Measurements from ENCODE around the gene DNAH2. TPM values are rescaled to one million over a fixed set of nuclear protein-coding genes. Genes with fewer than 3 reads are reported as not detected.
A peak's percentile ranks its signal among the peaks of the same experiment; 100 is the strongest.

Gene DNAH2
- total RNA-seq, 5 donors from 2014 or later (not counting 1 experiment from before 2014, with no cell fraction given) = not detected

- no peak for DNase-seq
- no peak overlapping the region for H3K27ac Mint-ChIP-seq
- WGBS (ENCODE audit: insufficient coverage) = 75% methylated on average over 2 of the region's 7 CpGs
Measured at GRCh38 chr17:7745748-7746470, 28.4 kb downstream of the DNAH2 start.

GRCh38 chr17:7747635-7748071 lies 30.1 kb downstream of the DNAH2 start:
- Histone ChIP-seq H3K4me3 (ENCODE audit: control insufficient read depth in 1 of 2, extremely low read depth in 1 of 2, low read length in 1 of 2) (no peak overlapping the region), H3K27me3 (replicated peaks in 1 of 2; ENCODE audit: control insufficient read depth in 2 of 2, extremely low read depth in 1 of 2, insufficient read depth in 2 of 2, low read length in 1 of 2) (peaks cover 0 to 28% of the 10 kb centered on the region in 2 experiments), H3K27ac (ENCODE audit: low read length) (no peak overlapping the region), H3K9me3 (no peaks in the 10 kb centered on the region), H3K36me3 (ENCODE audit: control insufficient read depth in 2 of 2, extremely low read depth in 1 of 2, insufficient read depth in 1 of 2, low read length in 1 of 2) (no peaks in the 10 kb centered on the region), H3K4me1 (ENCODE audit: control insufficient read depth in 1 of 2, extremely low read depth in 1 of 2, insufficient read depth in 2 of 2, low read length in 2 of 2) (no peaks in the 10 kb centered on the region)
- Mint-ChIP-seq H3K9me3 (no peaks in the 10 kb centered on the region), H3K4me1 (no peaks in the 10 kb centered on the region), H3K27ac (no peak overlapping the region), H3K4me3 (no peak overlapping the region), H3K27me3 (peaks cover 1 to 10% of the 10 kb centered on the region in 2 donors), H3K36me3 (no peaks in the 10 kb centered on the region)
- CTCF ChIA-PET = interaction anchor here in 1 of 2 donors (0.6 to 1.5 kb wide), 2 partner anchors 224 to 310 kb away, joined by 3 to 6 read pairs; no protein-coding TSS in a partner anchor
- DNase-seq (no peak), ATAC-seq (replicated peaks in 1 of 4) (no peak)
- WGBS (ENCODE audit: insufficient coverage) = 86% methylated on average over 1 of the region's 4 CpGs
- POLR2A ChIA-PET = no interaction called here

More at GRCh38 chr17:7745748-7746470, 28.4 kb downstream of the DNAH2 start:
- ChIA-PET POLR2A (no interaction called here), CTCF (interaction anchor here in 1 of 2 donors (0.6 to 1.0 kb wide), 3 partner anchors 62 to 296 kb away, joined by 4 to 5 read pairs (median 4); no protein-coding TSS in a partner anchor)
- Mint-ChIP-seq H3K36me3 (no peaks in the 10 kb centered on the region), H3K27me3 (peaks cover 9 to 13% of the 10 kb centered on the region in 2 donors), H3K4me3 (no peak overlapping the region), H3K4me1 (no peaks in the 10 kb centered on the region), H3K9me3 (no peaks in the 10 kb centered on the region)
- H3K4me3 ChIP-seq (ENCODE audit: control insufficient read depth in 1 of 2, extremely low read depth in 1 of 2, low read length in 1 of 2) = no peak overlapping the region
- H3K36me3 ChIP-seq (ENCODE audit: control insufficient read depth in 2 of 2, extremely low read depth in 1 of 2, insufficient read depth in 1 of 2, low read length in 1 of 2) = no peaks in the 10 kb centered on the region
- no peaks in the 10 kb centered on the region for H3K4me1 ChIP-seq (ENCODE audit: control insufficient read depth in 1 of 2, extremely low read depth in 1 of 2, insufficient read depth in 2 of 2, low read length in 2 of 2)
- H3K9me3 ChIP-seq = no peaks in the 10 kb centered on the region
- no peak for ATAC-seq (replicated peaks in 1 of 4)
- no peak overlapping the region for H3K27ac ChIP-seq (ENCODE audit: low read length)
- H3K27me3 ChIP-seq (replicated peaks in 1 of 2; ENCODE audit: control insufficient read depth in 2 of 2, extremely low read depth in 1 of 2, insufficient read depth in 2 of 2, low read length in 1 of 2) = peaks cover 0 to 32% of the 10 kb centered on the region in 2 experiments

- Histone ChIP-seq H3K9me3 (no peaks in the 10 kb centered on the region), H3K4me3 (ENCODE audit: control insufficient read depth in 1 of 2, extremely low read depth in 1 of 2, low read length in 1 of 2) (no peak overlapping the region), H3K27me3 (replicated peaks in 1 of 2; ENCODE audit: control insufficient read depth in 2 of 2, extremely low read depth in 1 of 2, insufficient read depth in 2 of 2, low read length in 1 of 2) (peaks cover 0 to 22% of the 10 kb centered on the region in 2 experiments), H3K27ac (ENCODE audit: low read length) (no peak overlapping the region), H3K4me1 (ENCODE audit: control insufficient read depth in 1 of 2, extremely low read depth in 1 of 2, insufficient read depth in 2 of 2, low read length in 2 of 2) (no peaks in the 10 kb centered on the region), H3K36me3 (ENCODE audit: control insufficient read depth in 2 of 2, extremely low read depth in 1 of 2, insufficient read depth in 1 of 2, low read length in 1 of 2) (no peaks in the 10 kb centered on the region)
- ChIA-PET POLR2A (no interaction called here), CTCF (interaction anchor here in 1 of 2 donors (0.6 to 1.5 kb wide), 2 partner anchors 225 to 310 kb away, joined by 3 to 6 read pairs; no protein-coding TSS in a partner anchor)
- ATAC-seq (replicated peaks in 1 of 4) (no peak), DNase-seq (no peak)
- H3K4me1 Mint-ChIP-seq = no peaks in the 10 kb centered on the region
- H3K27me3 Mint-ChIP-seq = peaks cover 0 to 8% of the 10 kb centered on the region in 2 donors
- no peaks in the 10 kb centered on the region for H3K9me3 Mint-ChIP-seq
- no peak overlapping the region for H3K4me3 Mint-ChIP-seq
- no peaks in the 10 kb centered on the region for H3K36me3 Mint-ChIP-seq
- H3K27ac Mint-ChIP-seq = no peak overlapping the region
- no CpG with 5 or more reads among the region's 10 CpGs for WGBS (ENCODE audit: insufficient coverage)
Measured at GRCh38 chr17:7748076-7748775, 30.7 kb downstream of the DNAH2 start.

GRCh38 chr17:7750321-7750821 lies 32.8 kb downstream of the DNAH2 start:
- Mint-ChIP-seq H3K4me3 (no peak overlapping the region), H3K9me3 (no peaks in the 10 kb centered on the region), H3K4me1 (no peaks in the 10 kb centered on the region), H3K27me3 (peaks cover 5 to 17% of the 10 kb centered on the region in 2 donors), H3K36me3 (no peaks in the 10 kb centered on the region), H3K27ac (peak overlapping the region in 1 of 2 donors; percentile 1)
- ChIA-PET CTCF (no interaction called here), POLR2A (no interaction called here)
- no peak for ATAC-seq (replicated peaks in 1 of 4)
- H3K27ac ChIP-seq (ENCODE audit: low read length) = no peak overlapping the region
- WGBS (ENCODE audit: insufficient coverage) = no CpG with 5 or more reads among the region's 4 CpGs
- no peaks in the 10 kb centered on the region for H3K9me3 ChIP-seq
- H3K27me3 ChIP-seq (replicated peaks in 1 of 2; ENCODE audit: control insufficient read depth in 2 of 2, extremely low read depth in 1 of 2, insufficient read depth in 2 of 2, low read length in 1 of 2) = peaks cover 0 to 22% of the 10 kb centered on the region in 2 experiments
- H3K4me3 ChIP-seq (ENCODE audit: control insufficient read depth in 1 of 2, extremely low read depth in 1 of 2, low read length in 1 of 2) = no peak overlapping the region
- H3K36me3 ChIP-seq (ENCODE audit: control insufficient read depth in 2 of 2, extremely low read depth in 1 of 2, insufficient read depth in 1 of 2, low read length in 1 of 2) = no peaks in the 10 kb centered on the region
- no peak for DNase-seq
- no peaks in the 10 kb centered on the region for H3K4me1 ChIP-seq (ENCODE audit: control insufficient read depth in 1 of 2, extremely low read depth in 1 of 2, insufficient read depth in 2 of 2, low read length in 2 of 2)

GRCh38 chr17:7754656-7755055 lies 37.1 kb downstream of the DNAH2 start:
- Histone ChIP-seq H3K27ac (ENCODE audit: low read length) (no peak overlapping the region), H3K9me3 (no peaks in the 10 kb centered on the region), H3K36me3 (ENCODE audit: control insufficient read depth in 2 of 2, extremely low read depth in 1 of 2, insufficient read depth in 1 of 2, low read length in 1 of 2) (no peaks in the 10 kb centered on the region), H3K27me3 (replicated peaks in 1 of 2; ENCODE audit: control insufficient read depth in 2 of 2, extremely low read depth in 1 of 2, insufficient read depth in 2 of 2, low read length in 1 of 2) (peaks cover 0 to 14% of the 10 kb centered on the region in 2 experiments), H3K4me1 (ENCODE audit: control insufficient read depth in 1 of 2, extremely low read depth in 1 of 2, insufficient read depth in 2 of 2, low read length in 2 of 2) (no peaks in the 10 kb centered on the region), H3K4me3 (ENCODE audit: control insufficient read depth in 1 of 2, extremely low read depth in 1 of 2, low read length in 1 of 2) (no peak overlapping the region)
- ChIA-PET POLR2A (no interaction called here), CTCF (interaction anchor here (0.5 to 0.6 kb wide), 2 partner anchors 244 to 304 kb away, joined by 4 read pairs; no protein-coding TSS in a partner anchor)
- no peaks in the 10 kb centered on the region for H3K36me3 Mint-ChIP-seq
- H3K27me3 Mint-ChIP-seq = peaks cover 5 to 22% of the 10 kb centered on the region in 2 donors
- 92% methylated on average over 8 of the region's 8 CpGs for WGBS (ENCODE audit: insufficient coverage)
- no peak overlapping the region for H3K27ac Mint-ChIP-seq
- H3K4me1 Mint-ChIP-seq = no peaks in the 10 kb centered on the region
- H3K4me3 Mint-ChIP-seq = no peak overlapping the region
- H3K9me3 Mint-ChIP-seq = no peaks in the 10 kb centered on the region
- ATAC-seq (replicated peaks in 1 of 4) (no peak), DNase-seq (no peak)

- H3K36me3 Mint-ChIP-seq = no peaks in the 10 kb centered on the region
- no peak overlapping the region for H3K27ac ChIP-seq (ENCODE audit: low read length)
- H3K9me3 ChIP-seq = no peaks in the 10 kb centered on the region
- H3K4me1 ChIP-seq (ENCODE audit: control insufficient read depth in 1 of 2, extremely low read depth in 1 of 2, insufficient read depth in 2 of 2, low read length in 2 of 2) = no peaks in the 10 kb centered on the region
- ChIA-PET POLR2A (no interaction called here), CTCF (no interaction called here)
- no peaks in the 10 kb centered on the region for H3K36me3 ChIP-seq (ENCODE audit: control insufficient read depth in 2 of 2, extremely low read depth in 1 of 2, insufficient read depth in 1 of 2, low read length in 1 of 2)
- H3K27me3 Mint-ChIP-seq = peaks cover 5 to 21% of the 10 kb centered on the region in 2 donors
- H3K9me3 Mint-ChIP-seq = no peaks in the 10 kb centered on the region
- WGBS (ENCODE audit: insufficient coverage) = 62% methylated on average over 8 of the region's 9 CpGs
- peaks cover 0 to 14% of the 10 kb centered on the region in 2 experiments for H3K27me3 ChIP-seq (replicated peaks in 1 of 2; ENCODE audit: control insufficient read depth in 2 of 2, extremely low read depth in 1 of 2, insufficient read depth in 2 of 2, low read length in 1 of 2)
- no peak overlapping the region for H3K4me3 Mint-ChIP-seq
- H3K4me3 ChIP-seq (ENCODE audit: control insufficient read depth in 1 of 2, extremely low read depth in 1 of 2, low read length in 1 of 2) = no peak overlapping the region
- H3K4me1 Mint-ChIP-seq = no peaks in the 10 kb centered on the region
- no peak for ATAC-seq (replicated peaks in 1 of 4)
- H3K27ac Mint-ChIP-seq = no peak overlapping the region
- no peak for DNase-seq
Measured at GRCh38 chr17:7755095-7755890, 37.7 kb downstream of the DNAH2 start.

Measured in T-cell (primary cell).